Activated CD4-positive, alpha-beta T cell treated with anti-CD3 and anti-CD28 coated beads, Interleukin-2, Interleukin-6, amounts not matched to agents 100 ng/mL and 50 ng/mL, durations not matched to agents 16 hours and 8 hours (primary cell): ENCODE measurements around the gene LIM2.

ENCODE experiments used
- DNase-seq: peaks from one replicate; pipeline ENCODE4 v3.0.0-alpha.2; 2020

LIM2 gene

DNA sequence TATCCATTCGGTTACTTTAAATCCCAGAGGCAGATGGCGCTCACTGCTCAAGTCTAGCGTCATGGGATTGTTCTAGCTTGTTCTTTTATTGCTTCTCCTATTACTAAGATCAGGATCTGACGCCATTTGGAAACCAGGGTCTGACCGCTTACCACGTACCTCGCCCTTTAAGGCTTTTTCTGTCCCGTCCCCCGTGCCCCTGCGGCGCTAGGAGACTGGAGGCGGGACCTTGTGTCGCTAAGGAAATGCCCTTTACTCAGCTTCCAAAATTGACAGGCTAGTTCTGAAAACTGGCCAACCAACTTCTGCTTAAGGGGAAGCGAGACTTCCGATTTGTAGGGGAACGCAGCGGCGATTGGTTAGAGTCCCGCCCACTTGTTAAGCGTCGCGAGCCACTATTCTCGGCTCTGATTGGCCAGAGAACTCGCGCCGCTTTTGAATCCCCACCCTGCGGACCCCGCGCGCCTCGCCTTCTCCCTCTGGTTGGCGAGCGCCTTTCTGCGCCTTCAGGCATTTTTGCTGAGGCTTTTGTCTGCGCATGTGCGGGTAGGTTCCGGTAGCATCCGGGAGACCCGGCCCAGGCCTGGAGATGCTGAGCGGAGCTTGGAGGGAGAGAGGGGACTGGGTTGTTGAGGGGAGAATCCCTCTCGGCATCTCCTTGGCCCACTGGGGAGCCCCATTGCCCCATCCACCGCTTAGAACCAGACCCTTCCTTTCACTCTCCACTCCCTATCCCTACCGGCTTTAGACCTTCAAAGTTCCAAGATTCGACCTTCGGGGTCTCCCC, 6.5 kb upstream of the LIM2 start:
- DNase-seq: peak; percentile 99

DNA sequence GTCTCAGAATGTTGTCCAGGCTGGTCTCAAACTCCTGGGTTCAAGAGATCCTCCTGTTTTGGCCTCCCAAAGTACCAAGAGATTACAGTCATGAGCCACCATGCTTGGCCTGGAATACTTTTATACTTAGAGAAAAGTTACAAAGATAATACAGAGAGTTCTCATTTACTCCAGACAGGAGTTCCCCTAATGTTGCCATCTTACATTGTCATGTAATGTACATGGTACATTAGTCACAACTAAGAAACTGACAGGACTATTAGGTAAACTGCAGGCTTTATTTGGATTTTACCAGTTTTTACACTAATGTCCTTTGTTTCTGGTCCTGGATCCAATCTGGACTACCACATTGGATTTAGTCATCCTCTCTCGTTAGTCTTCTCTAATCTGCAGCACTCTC, 4.9 kb upstream of the LIM2 start:
- DNase-seq: no peak

DNA sequence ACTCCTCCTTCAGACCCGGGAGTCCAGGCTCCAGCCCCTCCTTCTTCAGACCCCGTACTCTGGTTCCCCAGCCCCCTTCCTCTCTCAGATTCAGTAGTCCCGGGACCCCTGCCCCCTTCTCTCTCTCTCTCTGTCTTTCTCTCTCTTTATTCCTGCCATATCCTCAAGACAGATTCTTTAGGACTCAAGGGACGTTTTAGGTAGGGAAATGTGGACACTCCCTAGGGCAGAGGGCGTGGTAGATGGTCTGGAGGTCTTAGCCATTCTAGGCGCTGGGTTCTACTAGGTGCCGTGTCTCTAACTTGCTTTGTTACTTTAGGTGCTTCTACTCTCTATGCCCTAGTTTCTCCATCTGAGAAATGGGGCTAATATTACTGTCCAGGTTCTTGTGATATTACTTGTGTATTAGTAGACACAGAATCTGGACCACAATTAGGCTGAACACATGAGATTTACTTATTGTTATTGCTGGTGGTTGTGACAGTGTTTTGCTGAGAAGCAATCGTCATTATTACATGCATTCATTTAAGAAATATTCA, 3.4 kb upstream of the LIM2 start:
- no peak for DNase-seq

DNA sequence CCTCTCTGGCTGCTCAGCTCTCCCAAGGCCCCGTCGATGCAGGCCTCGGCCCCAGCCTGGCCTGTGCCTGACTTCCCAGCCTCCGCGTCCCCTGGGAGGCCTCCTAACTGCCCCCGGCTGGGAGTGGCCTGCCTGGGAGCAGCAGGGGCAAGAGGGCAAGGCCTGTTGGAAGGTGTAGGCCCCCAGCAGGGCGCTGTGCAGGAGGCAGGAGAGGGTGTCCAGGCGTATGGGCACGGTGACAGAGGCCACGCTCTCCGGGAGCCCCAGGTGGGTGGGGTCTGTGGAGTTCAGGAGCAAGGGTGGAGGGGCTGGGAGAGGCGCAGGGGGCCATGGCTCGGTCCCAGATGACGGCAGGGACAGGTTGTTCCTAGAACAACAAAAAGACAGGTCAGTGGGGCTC, 1.4 kb upstream of the LIM2 start:
- DNase-seq: no peak

DNA sequence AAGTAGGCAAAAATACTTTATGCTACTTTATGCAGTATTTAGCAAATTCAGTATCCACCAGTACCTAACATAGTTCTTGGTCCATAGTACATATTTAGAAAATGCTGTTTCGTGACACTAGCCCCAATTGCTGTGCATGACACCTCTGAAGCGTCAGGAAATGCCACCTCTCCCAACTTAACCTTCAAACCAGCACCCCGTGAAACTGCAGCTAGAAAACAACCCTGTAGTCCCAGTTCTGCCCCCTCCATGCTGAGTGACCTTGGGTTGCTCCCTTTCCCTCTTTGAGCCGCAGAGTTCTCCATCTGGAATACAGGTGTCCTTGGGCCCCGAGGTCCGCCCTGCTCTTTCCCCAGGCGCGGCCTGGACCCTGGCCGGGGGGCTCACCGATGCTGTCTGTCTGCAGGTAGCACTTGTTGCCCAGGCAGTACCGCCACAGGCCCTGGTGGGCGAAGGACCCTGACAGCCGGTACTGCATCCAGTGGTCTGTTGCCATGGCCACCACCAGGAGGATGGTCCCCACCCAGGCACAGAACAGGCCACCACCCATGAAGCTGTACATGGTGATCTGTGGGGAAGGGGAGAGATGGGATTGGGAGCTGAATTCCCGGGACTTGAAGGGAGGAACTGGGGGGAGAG, 773 bp downstream of the LIM2 start:
- no peak for DNase-seq

DNA sequence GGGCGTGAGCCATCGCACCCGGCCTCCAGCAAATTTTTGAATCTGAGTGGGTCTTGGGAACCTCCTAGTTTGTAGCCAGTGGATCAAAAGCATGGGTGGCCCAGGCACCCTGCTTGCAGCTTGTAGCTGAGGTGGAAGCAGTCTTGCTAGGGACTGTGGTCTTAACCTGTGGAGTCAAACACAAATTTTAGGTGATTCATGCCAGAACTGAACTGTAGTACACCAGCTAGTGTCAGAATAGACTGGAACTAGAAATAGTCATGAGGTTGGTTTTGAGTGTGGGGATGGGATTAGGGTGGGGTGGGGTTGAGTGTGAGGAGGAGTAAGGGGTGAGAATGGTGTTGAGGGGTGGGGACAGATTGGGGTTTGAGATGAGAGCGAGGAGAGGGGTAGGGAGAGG, 5.8 kb downstream of the LIM2 start:
- no peak for DNase-seq

DNA sequence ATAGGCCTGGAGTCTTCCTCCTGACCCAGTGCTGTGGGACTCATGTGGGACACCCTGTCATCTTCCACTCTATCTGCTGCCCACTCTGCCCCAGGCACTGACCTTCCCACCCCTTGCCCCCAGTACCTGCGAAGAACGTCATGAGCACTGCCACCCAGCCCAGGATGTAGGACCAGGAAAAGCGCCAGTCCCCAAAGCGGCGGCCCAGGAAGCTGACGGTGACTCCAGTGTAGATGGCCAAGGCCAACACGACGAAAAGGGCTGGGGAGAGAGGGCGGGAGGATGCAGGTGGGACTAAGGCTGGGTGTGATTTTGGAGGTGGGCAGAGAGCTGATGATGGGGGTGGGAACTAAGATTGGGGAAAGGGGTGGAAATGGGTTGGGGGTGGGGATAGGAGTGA, 7.4 kb downstream of the LIM2 start:
- DNase-seq: no peak

DNA sequence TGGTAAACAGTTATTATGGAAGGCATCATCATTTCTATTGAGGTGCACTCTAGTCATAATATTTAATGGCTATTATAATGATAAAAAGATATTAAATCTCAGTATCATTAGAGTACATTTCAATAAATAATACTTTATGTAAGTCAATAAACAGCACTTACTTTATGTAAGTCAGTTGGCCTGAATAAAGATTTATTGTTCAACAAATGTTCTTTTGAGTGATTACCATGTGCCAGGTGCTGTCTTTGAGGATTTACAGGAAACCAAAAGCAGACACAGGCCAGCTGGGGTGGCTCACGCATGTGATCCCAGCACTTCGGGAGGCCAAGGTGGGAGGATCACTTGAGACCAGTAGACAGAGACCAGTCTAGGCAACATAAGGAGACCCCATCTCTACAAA, 10.4 kb downstream of the LIM2 start:
- no peak for DNase-seq

DNA sequence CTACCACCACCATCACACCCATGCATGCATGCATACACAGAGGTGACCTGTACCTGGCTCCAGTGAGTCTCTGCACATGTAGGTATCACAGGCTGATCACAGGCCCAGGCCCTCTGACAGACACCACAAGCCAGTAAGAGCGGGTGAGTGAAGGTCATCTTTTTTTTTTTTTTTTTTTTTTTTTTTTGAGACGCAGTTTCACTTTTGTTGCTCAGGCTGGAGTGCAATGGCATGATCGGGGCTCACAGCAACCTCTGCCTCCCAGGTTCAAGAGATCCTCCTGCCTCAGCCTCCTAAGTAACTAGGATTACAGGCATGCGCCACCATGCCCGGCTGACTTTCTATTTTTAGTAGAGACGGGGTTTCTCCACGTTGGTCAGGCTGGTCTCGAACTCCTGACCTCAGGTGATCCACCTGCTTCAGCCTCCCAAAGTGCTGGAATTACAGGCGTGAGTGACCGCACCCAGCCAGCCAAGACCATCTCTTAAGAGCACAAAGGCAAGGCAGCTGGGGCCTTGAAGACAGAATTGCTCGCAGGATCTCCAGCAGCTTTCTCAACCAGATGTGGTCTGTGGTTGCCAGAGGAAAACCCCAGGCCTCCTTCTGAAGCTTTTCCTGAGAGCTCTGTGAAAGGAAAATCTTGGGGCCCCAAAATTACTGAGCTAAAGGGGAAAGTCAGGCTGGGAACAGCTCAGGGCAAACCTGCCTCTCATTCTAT, 12.1 kb downstream of the LIM2 start:
- DNase-seq: peak; percentile 76

DNA sequence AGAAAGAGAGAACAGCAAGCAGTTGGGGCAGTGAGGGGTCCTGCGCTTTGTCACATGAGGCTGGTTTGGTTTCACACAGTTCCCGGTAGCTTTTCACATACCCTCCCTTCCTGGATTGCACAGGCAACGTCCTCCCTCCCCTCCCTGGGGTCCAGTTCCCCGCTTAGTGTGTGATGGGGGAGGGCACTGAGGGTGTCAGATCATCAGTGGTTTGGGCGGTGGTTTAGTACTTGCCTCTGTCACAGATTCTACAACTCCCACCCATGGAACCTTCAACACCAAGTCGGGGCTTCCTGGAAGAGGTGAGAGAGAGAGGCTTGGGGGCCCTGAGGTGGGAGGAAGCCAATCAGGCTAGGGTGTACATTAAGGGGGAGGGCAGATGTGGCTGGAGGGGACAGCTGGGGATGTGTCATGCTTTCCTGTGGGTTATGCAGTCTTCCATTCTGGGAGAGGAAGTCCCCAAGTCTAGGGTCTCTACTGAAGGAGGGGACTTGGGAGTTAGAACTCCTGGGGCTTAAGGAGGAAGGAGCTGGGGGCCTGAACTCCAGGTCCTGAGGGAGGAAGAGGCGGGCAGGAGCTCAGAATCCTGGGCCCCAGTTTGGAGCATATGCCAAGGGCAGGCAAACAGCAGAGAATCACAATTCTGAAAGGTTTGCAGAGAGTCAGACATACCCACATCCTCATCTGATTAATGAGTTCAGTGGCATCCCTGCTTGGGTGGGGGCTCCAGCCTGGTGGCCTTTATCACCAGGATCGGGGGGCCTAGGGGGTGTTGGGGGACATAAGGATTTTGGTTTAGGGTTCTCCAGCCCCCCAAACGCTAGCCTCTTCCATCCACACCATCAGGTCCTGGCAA, 14.9 kb downstream of the LIM2 start, which contains the start of gene NKG7:
TSS of gene NKG7 (minus strand) at position 6 of the 856 bp plus-strand sequence. CDS start 119 bp downstream, outside the sequence.
- peak; percentile 94 for DNase-seq

DNA sequence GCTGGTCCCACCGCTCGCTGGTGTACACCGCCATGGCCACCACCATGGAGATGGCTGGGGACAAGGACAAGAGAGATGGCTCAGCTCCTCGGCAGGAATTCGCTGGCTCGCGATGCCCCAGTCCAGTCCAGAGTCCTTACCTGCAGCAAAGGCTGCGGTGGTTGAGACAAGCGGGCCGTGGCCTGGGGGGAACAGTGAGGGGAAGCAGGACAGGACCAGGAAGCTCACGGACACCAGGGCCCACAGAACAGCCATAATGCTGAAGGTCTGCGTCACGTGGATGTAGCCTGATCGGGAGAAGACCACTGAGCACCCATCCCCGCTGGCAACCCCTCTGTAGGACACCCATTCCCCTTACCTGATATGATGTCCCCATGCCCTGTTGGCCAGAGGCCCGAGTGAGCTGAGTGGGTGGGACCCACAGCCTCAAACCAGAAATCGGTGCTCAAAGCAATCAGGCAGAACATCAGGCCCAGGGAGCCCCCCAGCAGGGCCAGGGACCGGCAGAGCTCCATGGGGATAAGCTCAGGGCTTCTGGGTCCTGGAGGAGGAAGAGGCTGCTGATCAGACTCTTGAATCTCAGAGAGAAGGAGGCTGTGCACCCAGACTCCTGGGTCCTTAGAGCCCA, 15.6 kb downstream of the LIM2 start:
- DNase-seq: no peak

DNA sequence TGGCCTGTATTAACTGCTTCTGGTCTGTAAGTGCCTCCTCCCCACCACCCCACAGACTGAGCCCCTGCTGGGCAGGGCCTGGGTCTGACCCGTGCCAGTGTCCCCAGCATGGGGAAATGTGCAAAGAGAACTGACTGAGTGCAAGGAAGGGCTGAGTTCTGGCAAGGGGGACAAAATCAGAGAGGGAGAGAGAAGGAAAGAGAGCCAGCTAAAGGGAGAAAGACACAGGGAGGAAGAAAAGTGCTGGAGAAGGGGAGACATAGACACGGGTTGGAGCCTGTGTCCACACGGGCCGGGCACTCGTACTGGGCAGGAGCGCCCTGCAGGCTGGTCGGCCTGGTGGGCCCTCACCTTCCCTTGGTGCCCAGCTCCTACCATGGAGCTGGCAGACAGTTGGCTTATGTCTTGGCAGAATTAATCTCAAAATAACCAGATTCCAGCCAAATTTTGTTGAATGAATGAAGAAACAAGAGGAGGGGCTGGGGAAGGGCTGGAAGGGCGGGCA, 16.5 kb downstream of the LIM2 start:
- DNase-seq: no peak

DNA sequence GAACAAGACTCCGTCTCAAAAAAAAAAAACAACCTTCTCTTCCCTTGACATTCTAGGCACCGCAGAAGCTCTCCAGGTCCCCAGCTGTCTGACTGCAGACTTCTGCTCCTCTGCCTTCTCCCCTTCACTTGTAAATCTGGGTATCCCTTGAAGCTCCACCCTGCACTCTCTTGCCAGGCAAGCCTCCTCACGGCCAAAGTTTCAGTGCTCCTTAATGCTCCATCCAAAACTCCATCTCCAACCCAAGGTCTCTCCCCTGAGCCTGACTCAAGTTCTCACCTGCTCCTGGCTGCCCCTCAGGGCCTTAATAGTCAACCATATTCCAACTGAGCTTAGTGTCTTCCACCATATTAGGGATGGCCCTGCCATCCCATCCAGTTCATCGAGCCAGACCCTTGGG, 17.5 kb downstream of the LIM2 start:
- DNase-seq: no peak

DNA sequence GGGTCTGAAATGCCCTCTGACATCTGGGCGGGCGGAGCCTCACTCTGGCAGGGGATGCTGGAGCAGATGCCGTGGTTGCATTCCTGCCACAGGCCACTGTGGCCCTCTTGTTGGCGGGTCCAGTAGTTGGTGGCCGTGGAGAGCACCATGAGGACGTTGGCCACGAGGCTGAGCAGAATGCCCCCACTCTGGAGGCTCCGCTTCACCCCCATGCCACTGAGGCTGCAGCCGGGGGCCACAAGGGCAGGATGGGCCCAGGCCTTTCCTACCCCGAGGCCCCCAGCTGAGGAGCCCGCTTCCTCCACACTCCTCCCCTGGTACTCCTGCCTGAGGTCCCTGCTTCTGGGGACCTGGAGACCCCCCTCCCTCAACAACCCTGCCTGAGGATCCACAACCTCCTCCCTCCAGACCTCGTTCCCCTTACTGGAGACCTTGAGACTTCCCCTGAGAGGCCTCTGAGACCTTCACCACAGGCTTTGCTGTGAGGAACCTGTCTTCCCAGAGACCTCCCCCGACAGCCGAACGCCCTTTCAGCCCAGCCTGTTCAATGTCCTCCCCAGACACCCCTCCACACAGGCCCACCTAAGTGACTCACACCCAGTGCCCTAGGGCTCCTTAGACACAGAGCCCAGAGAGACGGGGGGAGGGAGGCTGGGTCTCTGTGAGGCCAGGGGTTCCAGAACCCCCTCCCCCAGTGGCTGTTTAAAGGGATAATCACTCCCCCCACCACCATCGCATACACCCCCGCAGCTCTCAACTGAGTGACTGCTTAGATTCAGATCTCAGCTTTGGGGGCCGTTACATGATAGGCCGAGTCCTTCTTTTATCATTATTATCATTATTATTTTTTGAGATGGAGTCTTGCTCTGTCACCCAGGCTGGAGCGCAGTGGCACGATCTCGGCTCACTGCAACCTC, 19.1 kb downstream of the LIM2 start, which contains the start of gene CLDND2:
TSS of gene CLDND2 (minus strand) at position 638 of the 917 bp plus-strand sequence. CDS start at position 212, 426 bp downstream.
- DNase-seq: peak; percentile 16

DNA sequence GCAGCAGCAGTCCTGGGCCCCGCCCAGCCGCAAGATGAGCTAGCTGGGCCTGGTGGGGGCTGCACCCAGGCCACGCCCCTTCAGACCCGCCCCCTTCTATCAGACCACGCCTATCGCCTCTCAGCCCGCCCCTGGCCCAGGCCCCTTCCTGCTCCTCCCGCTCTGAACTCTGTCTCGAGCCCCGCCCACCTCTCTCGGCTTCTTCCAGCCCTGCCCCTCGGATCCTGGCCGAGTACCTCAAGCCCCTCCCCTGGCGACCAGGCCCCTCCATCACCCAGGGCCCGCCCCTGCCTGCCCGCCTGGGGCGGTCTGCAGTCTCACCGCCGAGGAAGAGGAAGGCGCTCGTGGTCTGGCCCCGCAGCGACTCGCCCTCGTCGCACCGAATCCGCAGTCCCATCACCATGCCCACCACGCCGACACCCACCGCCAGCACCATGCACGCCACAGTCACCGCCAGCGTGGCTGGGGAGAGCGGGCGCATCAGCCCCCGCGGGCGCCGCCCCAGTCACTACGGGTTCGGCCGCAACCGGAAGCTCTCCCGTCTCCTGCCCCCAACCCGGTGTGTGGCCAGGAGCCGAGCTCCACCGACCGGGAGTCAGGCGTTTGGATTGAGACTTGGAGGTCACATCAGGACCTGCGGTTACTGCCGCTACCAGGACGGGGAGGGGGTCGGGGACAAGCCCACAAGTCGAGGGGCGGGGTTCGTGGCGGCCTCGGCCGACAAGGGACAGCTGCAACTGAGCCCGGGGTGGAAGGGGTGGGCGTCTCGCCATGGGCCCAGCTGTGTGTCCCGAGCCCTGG, 20.0 kb downstream of the LIM2 start:
- peak; percentile 100 for DNase-seq

DNA sequence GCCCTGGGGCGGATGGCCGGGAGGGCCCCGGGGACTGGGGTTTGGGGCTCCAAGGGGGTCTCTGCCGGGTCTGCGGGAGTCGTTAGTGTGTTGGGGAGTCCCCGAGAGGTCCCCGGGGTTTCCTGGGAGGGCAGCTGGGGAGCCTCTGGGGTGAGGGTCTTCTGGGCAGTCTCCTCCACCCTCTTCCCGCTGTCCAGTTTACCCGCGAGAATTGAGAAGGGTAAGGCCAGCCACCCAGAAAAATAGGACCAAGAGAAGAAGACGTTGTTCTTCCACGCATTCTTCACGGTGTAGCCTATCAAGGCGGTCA, 20.6 kb downstream of the LIM2 start:
- no peak for DNase-seq

DNA sequence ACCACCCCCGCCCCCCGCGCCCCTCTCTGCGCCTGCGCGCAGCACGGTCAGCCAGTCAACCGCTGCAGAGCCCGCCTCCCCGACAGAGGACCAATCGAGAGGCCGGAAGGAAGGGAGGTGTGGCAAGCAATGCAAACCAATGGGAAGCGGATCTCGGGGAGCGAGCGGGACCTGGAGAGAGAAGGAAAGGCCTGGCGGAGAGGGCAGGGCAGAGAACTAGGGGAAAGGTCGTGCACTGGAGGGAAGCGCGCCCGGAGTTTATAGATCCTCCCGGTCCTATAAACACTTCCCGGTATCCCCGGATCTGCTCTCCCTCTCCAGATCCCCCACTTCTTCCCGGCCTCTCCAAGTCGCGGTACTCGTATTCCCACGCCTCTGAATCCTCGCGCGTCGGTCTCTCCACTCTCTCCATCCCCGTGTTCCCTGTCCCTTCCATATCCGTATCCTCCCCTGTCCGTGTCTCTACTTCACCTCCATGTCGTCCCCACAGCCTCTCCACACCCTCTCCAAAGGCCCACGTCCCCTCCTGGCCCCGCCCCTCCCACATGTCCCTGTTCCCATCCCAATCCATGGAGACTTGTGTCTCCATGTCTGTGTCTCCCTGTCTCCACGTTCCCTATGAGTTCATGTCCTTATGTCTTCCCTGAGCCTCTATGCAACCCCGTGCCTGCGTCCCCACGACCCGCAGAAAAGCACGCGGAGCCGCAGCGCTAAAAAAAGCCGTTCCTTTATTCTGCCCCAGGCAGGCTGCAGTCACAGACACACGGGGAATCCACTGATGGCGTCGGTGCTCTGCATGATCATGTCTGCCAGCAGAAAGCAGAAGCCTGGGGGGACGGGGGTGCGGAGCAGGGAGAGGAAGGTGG, 21.2 kb downstream of the LIM2 start:
- peak; percentile 99 for DNase-seq

DNA sequence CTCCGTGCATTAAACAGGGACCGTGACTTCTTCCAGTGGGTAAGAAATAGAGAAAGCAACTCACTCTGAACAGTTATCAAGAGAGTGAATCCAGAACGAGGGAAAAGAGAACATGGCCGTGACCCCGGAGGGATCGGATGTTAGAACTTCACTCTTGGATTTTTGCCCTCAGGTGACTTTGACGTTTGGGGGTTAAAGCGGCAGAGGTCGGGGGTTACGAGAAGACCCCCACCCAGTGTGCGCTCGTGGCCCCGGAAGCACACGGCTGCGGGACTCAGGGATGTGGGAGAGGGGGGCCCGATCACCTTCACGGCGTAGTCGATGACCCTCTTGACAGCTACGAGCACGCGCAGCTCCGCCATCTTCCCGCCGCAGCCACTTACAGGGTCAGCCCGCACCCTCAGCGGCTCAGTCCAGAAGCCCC, 21.8 kb downstream of the LIM2 start, which contains the start of gene ETFB:
TSS of gene ETFB (minus strand) at position 424 of the 424 bp plus-strand sequence. CDS start at position 362, 62 bp downstream.
- no peak for DNase-seq
